HG02623 (cell line): ENCODE measurements around the gene EIF2B4.

Experiments
- ATAC-seq: cut with Tn5 transposase; IDR thresholded peaks from one replicate; pipeline ENCODE4 v1.9.1; 2021; ENCODE audit warnings: moderate library complexity; ENCODE audit not compliant: unreplicated experiment

EIF2B4 gene

DNA sequence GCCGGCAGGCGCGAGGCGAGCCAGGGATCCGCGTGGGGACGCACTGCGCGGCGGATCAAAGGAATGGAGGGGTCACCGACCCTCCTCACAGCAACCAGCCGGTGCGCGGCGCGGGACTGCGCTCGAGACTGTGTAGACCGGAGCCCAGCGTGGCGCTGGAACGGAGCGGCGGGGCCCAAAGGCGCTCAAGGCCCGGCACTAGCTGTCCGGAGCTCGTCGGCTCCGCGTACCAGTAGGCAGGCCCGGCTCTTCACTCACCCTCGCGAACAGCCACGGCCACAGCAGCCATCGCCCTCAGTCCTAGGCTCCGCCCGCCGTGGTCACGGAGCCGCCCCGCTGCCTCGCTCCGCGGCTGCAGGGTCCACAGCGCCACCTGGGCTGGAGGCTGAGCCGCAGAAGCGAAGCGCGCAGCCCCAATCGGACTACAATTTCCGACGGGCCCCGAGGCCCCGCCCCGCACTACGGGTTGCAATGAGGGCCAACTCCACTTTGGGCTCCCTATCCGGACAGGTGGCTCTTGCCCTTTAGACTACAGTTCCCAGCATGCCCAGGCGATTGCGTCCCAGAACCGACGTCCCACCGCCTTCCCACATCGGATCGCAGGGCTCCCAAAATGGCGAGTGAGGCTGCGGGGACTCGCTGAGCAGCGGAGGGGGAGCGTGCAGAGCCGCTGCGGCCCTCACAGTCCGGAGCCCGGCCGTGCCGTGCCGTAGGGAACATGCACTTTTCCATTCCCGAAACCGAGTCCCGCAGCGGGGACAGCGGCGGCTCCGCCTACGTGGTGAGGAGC lies at the start of gene EIF2B4, which contains the start of gene SNX17:
TSS of gene EIF2B4 (minus strand) at position 313 of the 790 bp plus-strand sequence. CDS start at position 289, 24 bp downstream.
TSS of gene SNX17 (plus strand) at position 591 of the 790 bp plus-strand sequence. CDS start at position 719, 128 bp downstream.
- peak; percentile 84 for ATAC-seq

DNA sequence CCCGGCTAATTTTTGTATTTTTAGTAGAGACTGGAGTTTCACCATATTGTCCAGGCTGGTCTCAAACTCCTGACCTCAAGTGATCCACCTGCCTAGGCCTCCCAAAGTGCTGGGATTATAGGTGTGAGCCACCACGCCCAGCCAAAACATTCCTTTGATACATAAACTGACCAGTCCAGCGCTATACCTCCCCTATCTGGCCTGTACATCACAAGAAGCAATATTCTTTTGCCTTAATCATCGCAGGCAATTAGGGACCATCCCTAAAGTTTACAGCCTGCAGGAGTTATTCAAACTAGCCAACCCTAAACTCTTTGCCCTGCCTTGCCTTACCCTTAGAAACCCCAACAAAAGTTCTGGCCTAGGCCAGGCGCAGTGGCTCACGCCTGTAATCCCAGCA lies 46.0 kb upstream of the EIF2B4 start:
- no peak for ATAC-seq

DNA sequence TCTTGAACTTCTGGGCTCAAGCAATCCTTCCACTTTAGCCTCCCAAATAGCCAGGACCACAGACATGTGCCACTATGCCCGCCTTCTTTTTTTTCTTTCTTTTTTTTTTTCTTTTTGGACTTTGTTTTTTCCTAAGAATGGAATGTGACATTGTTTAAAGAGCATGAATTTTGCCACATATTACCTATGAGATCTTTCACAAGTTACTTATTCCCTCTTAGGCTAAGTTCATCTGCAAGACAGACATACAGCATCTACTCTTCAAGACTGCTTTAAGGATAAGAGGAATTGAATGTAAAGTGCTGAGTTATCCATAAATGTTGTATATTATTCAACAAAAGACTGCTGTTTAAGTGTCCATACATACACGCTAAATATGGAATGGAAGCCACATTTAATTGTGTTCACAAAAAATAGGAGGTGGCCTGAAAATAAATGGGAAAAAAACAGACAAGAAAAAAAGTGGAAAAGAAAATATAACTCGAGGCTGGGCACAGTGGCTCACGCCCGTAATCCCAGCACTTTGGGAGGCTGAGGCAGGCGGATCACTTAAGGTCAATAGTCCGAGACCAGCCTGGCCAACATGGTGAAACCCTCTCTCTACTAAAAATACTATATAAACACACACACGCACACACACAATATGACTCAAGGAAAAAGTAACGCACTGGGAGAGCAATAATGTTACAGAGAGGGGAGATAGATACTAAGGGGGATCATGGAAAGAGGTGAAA lies 42.4 kb upstream of the EIF2B4 start:
- ATAC-seq: no peak

DNA sequence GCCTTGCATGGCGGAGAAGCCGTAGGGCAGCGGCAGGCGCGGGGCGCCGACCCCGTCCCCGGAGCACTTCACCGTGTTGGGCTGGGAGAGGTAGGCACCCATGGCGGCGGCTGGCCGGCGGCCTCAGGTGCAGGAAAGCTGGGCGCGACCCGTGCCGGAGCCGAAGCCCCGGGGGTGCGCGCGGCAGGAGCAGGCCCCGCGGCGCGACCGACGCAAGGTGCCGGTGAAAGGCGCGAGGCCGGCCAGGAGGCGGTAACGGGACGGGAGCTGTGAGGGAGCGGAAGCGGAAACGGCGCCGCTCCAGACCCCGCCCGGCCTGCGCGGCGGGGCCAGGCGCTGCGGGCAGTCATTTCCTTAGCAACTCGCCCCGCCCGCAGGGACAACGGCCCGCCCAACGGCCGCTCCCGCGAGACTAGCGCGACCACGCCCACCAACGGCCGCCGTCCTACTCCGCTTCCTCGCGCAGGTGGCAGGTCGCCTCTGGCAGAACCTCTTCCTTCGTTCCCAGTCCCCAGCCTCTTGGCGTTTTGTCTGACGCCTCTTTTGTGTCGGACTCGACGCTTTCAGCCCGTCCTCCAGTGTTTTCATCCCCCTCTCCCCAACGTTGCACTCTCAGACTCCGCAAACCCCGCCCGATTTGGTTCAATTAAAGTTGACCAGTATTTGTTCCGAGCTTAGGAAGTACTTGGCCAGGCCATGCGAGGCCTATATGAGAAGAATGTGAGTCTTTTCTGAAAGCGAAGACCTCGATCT lies 39.4 kb upstream of the EIF2B4 start, which contains the start of gene PPM1G:
TSS of gene PPM1G (minus strand) at position 271 of the 753 bp plus-strand sequence. CDS start at position 102, 169 bp downstream.
- ATAC-seq: peak; percentile 82

DNA sequence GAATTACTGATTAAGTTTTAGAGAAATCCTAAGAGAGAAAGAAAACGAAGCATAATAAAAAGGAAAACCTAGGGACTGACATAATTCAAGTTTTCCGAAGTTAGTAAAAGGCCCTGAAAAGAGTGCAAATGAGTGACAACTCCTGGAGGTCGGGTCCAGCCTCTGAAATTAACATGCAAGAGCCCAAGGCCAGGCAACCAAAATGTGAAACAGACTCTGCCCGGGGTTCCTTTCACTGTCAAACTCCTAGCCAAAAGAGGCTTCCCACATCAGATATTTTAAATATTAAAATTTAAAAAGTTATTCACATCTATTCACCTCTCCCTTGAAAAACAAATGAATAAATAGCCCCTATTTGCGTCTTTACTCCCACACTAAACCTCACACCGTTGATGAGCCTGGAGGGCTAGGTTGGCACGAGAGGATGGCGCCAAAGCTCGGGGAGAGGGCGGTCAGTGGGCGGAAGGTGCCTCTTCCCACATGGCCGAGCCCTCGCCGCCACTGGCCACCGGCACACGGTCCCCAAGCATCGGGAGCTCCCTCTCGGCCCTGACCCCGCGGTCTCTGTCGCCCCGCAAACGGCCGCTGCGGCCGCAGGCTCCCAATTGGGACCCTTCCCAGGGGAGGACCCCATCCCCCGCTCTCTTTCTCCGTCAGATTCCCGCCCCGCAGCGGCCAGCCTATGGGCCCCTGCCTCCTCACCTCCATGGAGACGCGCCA lies 38.6 kb upstream of the EIF2B4 start:
- ATAC-seq: peak; percentile 21

DNA sequence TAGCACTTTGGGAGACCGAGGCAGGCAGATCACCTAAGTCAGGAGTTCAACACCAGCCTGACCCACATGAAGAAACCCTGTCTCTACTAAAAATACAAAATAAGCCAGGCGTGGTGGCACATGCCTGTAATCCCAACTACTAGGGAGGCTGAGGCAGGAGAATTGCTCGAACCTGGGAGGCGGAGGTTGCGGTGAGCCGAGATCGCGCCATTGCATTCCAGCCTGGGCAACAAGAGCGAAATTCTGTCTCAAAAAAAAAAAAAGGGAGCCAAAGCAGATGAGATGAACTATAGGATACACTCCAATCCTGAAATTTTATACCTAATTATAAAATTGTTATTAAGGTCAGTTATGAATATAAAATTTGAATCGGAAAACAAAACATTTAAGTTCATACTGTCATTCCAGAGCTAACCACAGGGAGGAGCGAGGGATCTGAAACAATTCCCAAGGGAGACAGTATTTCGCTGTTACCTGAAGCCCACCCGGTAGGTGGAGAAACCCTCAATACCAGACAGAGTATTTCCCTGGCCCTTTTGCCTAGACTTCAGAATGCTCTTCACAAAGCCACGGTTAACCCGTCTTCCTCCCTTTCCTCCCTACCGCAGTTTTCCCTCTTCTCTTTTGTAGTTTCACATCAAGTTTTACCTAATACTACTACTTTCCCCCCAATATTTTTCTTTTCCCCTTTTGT lies 37.8 kb upstream of the EIF2B4 start:
- ATAC-seq: no peak

DNA sequence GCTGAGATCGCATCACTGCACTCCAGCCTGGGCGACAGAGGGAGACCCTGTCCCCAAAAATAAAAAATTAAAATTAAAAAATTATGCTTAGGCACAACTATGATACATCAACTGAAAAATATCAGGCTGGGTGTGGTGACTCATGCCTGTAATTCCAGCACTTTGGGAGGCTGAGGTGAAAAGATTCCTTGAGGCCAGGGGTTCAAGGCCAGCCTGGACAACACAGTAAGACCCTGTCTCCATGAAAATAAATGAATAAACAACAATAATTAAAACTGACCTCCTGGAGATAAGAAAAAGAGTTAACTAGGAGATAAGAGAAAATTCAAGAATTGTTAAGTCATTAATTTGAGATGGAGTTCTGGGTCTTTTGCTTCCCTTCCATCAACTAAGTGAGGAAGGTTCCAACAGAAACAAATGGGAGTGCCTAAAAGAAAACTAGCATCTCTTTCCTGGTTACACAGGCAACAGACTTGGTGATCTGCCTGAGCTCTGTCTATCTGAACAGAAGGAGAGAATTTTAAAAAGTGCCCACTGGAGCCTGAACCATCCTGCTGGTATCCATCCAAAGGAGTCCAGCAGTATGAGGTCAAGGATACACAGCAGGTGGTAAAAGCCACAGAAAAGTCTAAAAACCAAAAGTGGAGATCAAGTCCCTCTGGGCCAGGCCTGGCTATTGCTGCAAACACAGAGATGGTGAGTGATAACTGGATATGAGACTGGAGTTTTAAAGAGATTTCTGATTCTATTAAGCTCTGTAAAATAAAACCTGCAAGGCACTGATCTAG lies 30.4 kb upstream of the EIF2B4 start:
- ATAC-seq: no peak

DNA sequence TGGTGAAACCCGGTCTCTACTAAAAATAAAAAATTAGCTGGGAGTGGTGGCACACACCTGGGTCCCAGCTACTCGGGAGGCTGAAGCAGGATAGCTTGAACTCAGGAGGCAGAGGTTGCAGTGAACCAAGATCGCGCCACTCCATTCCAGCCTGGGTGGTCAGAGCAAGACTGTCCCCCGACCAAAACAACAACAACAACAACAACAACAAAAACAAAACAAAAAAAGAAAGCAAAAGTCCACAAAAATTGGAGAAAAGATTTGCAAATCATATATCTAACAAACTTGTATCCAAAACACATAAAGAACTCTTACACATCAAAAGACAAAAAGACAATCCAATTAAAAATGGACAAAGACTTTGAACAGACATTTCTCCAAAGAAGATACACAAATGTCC lies 28.8 kb upstream of the EIF2B4 start:
- ATAC-seq: no peak

DNA sequence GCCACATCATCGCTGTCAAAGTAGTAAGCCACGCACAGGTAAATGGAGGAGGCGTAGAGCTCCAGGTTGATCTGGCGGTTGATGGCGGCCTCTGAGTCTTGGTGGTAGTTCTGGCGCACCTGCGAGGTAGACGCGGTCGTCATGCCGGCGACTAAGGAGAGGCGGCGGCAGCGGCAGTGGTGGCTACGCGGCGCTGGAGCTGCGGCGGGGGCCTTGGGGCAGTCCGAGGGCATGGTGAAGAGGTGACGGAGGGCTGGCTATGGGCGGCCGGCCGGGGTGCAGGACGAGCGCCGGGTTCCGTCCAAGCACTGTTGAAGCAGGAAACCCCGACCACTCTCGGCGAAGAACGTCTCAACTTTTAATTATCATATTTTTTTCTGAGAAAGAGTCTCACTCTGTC lies 23.1 kb upstream of the EIF2B4 start:
- no peak for ATAC-seq

DNA sequence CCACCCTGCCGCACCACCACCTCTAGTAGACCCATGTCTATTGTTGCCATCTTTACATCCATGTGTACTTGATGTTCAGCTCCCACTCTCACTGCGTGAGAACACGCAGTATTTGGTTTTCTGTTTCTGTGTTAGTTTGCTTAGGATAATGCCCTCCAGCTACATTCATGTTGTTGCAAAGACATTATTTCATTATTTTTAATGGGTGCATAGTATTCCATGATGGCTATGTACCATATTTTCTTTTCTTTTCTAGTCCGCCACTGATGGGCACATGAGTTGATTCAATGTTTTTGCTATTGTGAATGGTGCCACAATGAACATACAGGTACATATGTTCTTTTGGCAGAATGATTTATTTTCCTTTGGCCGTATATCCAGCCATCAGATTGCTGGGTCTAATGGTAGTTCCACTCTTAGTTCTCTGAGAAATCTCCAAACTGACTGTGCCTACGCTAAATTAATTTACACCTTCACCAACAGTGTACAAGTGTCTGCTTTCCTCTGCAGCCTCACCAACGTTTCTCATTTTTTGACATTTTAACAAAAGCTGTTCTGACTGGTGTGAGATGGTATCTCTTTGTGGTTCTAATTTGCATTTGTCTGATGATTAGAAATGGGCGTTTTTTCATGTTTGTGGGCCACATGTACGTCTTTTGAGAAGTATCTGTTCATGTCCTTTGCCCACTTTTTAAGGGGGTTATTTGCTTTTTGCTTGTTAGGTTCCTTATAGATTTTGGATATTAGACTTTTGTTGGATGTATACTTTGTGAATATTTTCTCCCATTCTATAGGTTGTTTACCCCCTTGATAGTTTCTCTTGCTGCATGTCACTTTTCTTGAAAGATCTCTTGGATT lies 20.9 kb upstream of the EIF2B4 start:
- ATAC-seq: no peak

DNA sequence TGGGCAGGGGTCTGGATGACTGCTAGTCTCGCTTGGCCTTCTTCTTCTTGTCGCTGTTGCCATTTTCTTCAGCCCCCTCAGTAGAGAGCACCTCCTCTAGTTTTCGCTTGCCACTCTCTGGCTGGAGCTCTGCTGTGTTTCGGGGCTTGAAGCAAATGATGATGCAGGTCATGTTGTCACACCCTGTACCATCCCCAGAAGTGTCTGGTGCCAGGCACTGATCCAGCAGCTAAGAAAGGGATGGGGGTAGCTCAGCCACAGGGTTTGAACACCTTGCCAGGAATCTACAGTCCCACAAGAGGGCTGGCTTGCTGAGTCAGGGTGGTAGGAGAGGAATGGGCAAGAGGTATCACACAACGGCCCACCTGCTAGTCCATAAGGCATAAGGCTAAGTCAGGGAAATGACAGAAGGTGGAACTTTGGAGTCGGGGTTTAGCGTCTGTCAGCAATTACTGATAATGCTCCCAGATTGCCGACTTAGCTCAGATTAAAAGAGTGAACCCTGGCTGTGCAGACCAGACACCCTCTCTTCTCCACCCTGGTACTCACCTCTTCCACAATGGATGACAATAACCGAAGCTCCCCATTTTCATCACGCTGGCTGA lies 11.5 kb upstream of the EIF2B4 start:
- no peak for ATAC-seq

DNA sequence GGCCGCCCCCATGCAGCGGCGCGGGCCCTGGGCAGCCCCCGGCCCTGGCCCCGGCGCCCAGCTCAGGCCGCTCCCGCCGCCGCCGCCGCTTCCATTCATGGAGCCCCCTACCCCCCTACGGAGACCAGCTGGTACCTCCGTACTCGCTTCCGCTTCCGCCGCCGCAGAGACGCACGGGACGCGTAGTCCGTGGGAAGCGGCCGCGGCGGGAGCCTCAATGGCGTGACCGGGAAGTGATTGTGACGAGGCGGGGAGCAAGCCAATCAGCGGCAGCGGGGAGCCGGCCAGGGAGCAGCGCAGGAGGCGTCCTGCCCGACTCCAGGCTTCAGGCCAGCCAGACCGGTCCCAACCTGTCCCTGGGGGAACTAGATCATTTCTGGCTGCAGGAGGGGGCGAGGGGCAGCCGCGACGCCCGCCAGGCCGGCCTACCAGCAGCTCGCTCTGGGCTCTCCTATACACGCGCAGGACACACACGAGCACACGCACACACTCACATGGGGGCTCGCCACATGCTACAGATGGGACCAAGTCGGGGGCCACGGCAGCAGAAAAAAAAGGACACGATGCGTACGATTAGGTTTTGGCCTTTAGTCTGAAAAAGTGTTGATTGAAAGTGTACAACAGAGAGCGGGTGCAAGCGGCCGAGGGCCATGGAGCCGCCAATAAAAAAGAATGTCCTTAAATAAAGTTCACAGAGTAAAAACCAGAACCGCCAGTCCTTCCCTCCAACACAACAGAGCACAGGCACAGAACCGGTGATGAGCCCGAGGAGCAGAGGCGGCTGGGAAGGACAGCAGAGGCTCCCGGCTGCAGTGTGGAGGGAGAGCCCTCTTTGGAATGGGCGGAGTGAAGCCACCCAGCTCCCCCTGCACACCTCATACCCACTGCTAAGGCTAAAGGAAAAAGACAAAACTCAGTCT lies 10.7 kb upstream of the EIF2B4 start, which contains the start of gene ZNF513:
TSS of gene ZNF513 (minus strand) at position 109 of the 920 bp plus-strand sequence. CDS start 208 bp downstream, outside the sequence.
- ATAC-seq: peak; percentile 83

DNA sequence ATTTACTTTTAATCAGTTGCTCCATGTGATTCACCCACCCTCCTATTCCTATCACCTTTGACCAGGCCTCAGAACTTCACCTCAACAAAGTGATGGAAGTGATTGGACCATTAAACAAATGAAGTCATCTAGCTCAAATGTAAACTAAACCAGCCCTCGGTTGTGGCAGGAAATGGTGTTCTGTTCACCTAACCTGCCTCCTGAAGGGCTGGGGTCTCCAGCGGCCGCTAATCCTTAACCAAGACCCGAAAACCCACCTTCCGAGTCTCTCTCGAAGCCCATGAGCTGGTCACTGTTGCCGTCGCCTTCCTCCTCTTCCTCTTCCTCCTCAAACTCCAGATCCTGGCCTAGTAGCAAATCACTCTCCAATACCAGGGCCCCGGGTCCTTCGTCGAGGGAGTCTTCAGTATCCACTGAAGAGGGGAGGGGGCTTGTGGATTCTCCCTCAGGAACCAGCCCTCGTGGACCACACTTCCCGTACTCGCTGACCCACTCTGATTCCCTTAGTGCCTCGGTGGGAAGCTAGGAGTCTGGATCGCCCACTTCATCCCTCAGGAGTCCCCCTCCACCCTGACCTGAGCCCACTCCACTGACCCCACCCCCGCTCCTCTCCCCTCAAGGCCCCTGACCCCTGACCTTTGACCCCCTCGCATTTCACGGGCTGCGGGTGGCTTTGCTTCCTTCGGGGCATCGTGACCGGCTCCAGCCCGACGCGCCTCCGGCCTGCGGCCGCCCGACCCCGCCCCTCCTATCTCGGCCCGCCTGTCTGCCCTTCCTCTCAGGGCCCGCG lies 9.9 kb upstream of the EIF2B4 start:
- ATAC-seq: no peak

DNA sequence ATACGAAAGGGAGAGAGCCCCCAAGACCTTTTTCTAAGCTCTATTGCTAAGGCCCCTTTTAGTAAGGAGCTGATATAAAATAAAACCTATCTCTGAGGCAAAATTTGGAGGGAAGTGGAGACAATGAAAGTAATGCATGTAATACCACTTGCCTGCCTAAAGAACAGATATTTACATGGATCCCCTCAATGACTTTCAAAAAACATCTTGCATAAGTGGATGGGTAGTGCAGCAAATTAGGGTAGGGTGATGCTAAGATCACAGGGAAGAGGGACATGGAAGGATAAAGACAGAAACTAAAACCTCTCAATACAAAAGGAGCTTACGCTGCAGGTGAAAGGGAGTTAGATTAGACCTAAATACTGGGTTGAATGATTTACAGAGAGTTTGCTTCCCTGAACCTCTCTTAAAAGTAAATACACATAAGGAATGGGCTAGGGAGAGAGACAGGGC lies 9.3 kb upstream of the EIF2B4 start:
- ATAC-seq: no peak

DNA sequence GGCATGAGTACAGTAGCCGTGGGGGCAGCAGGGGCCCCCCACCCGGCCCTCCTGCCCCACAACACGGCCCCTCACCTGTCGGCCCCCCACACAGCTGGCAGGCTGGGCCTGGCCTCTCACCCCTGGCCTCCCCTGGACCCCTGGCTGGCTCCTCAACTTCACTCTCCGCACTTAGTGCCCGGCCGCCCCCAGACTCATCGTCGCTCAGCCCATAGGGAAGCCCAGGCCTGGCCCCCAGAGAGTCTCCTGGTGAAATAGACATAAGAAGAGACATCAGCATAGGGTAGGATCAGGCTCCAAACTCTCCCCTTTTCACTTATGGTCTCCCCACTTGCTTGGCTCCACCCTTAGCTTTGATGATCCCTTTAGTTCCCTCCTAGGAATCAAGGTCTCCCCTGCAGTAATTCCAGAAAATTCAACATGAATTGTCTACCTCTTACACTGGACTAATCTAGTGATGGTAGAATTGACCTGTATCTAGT lies 8.7 kb upstream of the EIF2B4 start:
- ATAC-seq: no peak
